ENCODE data around the gene TEX52.
"Not testable (repeated sequence)": the region's sequence is repeated elsewhere in the genome, so short reads cannot be mapped to it uniquely, and the experiment has no call there.

The TEX52 gene

GRCh38 chr12:2857021-2857431, at the start of gene TEX52:
Gene TEX52 (minus strand): TSS chr12:2857039. CDS start chr12:2857026, 13 bp downstream.
- no peak for DNase-seq

- DNase-seq = no peak
These were observed 47.4 kb upstream of the TEX52 start for GRCh38 chr12:2904260-2904659.

GRCh38 chr12:2902272-2902880, 45.5 kb upstream of the TEX52 start:
- DNase-seq = peak; percentile 7

- DNase-seq = no peak
These were observed 43.8 kb upstream of the TEX52 start for GRCh38 chr12:2900642-2901041.

- no peak for DNase-seq
These were observed 40.6 kb upstream of the TEX52 start for GRCh38 chr12:2897418-2897817.

- no peak for DNase-seq
These were observed 38.7 kb upstream of the TEX52 start for GRCh38 chr12:2895511-2895910.

GRCh38 chr12:2895051-2895451, 38.2 kb upstream of the TEX52 start:
- no peak for DNase-seq

- DNase-seq = no peak
These were observed 36.2 kb upstream of the TEX52 start for GRCh38 chr12:2893007-2893406.

GRCh38 chr12:2892246-2892645, 35.4 kb upstream of the TEX52 start:
- DNase-seq = no peak

- peak; percentile 63 for DNase-seq
These were observed 34.6 kb upstream of the TEX52 start for GRCh38 chr12:2891240-2892053.

- DNase-seq = peak; percentile 98
These were observed 33.8 kb upstream of the TEX52 start, which contains the start of gene TULP3 for GRCh38 chr12:2890388-2891239. Gene TULP3 (plus strand): TSS chr12:2890891. CDS start chr12:2890948, 57 bp downstream.

- DNase-seq = no peak
These were observed 33.2 kb upstream of the TEX52 start for GRCh38 chr12:2890001-2890387.

GRCh38 chr12:2886768-2887450, 30.1 kb upstream of the TEX52 start:
- DNase-seq = no peak

GRCh38 chr12:2884810-2885209, 28.0 kb upstream of the TEX52 start:
- no peak for DNase-seq

- no peak for DNase-seq
These were observed 23.0 kb upstream of the TEX52 start for GRCh38 chr12:2879853-2880252.

- peak; percentile 59 for DNase-seq
These were observed 21.3 kb upstream of the TEX52 start for GRCh38 chr12:2877953-2878732.

- DNase-seq = peak; percentile 92
These were observed 20.5 kb upstream of the TEX52 start, which contains the start of the genes FOXM1 and RHNO1 for GRCh38 chr12:2877047-2877952. Gene FOXM1 (minus strand): TSS chr12:2877174. CDS start chr12:2874478, 2,696 bp downstream. Gene RHNO1 (plus strand): TSS chr12:2877223. CDS start chr12:2885367, 8,144 bp downstream.

GRCh38 chr12:2876431-2877046, 19.7 kb upstream of the TEX52 start:
- DNase-seq = peak; percentile 49

GRCh38 chr12:2868986-2869632, 12.3 kb upstream of the TEX52 start:
- not testable (repeated sequence) for DNase-seq

- no peak for DNase-seq
These were observed 7.4 kb upstream of the TEX52 start for GRCh38 chr12:2864198-2864597.

All from OCI-M1 (cell line).